ENCODE results near the gene TBCK. TPM values are rescaled to one million over a fixed set of nuclear protein-coding genes. Genes with fewer than 3 reads are reported as not detected.

Gene TBCK
- polyA plus RNA-seq, 1 experiment, result 48.4 TPM

DNA sequence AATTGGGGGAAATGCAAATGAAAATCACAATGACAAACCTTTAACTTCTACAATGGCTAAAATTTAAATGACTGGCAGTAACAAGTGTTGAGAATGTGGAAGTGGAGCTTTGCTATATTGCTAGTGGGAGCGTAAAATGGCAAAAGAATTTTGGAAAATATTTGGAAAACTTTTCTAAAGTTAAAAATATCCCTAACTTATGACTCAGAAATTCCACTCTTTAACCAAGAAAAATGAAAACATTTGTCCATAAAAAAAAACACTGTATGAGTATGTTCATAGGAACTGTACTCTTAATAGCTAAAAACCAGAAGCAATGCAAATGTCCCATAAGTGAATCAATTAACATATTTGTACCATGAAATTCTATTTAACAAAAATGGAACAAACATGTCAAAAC, 3.6 kb downstream of the TBCK start:
- ChIA-PET CTCF (interaction anchor here (1.0 to 1.5 kb wide), 2 partner anchors 16 to 46 kb away, joined by 3 to 5 read pairs; no protein-coding TSS in a partner anchor), POLR2A (no interaction called here)
- Histone ChIP-seq H3K9me3 (ENCODE audit: control insufficient read depth, insufficient read depth, low read length) (no peaks in the 10 kb centered on the region), H3K4me3 (ENCODE audit: low read depth, low read length) (no peak overlapping the region), H3K27ac (ENCODE audit: low read depth, low read length) (no peak overlapping the region), H3K27me3 (ENCODE audit: control insufficient read depth, insufficient read depth, low read length) (no peaks in the 10 kb centered on the region)
- TF ChIP-seq, protein P1, sequence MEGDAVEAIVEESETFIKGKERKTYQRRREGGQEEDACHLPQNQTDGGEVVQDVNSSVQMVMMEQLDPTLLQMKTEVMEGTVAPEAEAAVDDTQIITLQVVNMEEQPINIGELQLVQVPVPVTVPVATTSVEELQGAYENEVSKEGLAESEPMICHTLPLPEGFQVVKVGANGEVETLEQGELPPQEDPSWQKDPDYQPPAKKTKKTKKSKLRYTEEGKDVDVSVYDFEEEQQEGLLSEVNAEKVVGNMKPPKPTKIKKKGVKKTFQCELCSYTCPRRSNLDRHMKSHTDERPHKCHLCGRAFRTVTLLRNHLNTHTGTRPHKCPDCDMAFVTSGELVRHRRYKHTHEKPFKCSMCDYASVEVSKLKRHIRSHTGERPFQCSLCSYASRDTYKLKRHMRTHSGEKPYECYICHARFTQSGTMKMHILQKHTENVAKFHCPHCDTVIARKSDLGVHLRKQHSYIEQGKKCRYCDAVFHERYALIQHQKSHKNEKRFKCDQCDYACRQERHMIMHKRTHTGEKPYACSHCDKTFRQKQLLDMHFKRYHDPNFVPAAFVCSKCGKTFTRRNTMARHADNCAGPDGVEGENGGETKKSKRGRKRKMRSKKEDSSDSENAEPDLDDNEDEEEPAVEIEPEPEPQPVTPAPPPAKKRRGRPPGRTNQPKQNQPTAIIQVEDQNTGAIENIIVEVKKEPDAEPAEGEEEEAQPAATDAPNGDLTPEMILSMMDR (IDR thresholded peaks at IDR 0.05; ENCODE audit: low read depth, low read length), result no peak
- no peak for DNase-seq (ENCODE audit: low read depth, low spot score)

DNA sequence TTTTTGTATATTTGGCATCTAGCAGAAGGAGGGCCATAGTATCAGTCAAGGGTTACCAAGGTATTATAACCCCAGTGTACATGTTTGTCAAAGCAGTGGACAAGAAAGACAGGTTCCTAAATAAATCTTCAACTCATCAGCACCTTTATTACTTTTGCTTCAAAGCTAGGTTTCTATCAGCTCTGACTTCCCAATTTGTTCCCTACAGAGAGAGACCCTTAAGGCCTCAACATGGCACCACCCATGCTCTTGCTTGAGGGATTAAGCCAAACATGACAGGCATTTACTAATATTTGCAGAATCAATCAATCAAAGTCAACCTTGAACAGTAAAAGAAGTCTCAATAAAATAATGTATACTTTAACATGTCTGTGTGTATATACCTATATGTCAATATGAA, 9.4 kb downstream of the TBCK start:
- no peak for DNase-seq (ENCODE audit: low read depth, low spot score)
- Histone ChIP-seq H3K27me3 (ENCODE audit: control insufficient read depth, insufficient read depth, low read length) (no peaks in the 10 kb centered on the region), H3K4me3 (ENCODE audit: low read depth, low read length) (no peak overlapping the region), H3K27ac (ENCODE audit: low read depth, low read length) (no peak overlapping the region), H3K9me3 (ENCODE audit: control insufficient read depth, insufficient read depth, low read length) (no peaks in the 10 kb centered on the region)
- CTCF ChIA-PET, result interaction anchor here (1.6 to 2.0 kb wide), 2 partner anchors 22 to 40 kb away, joined by 4 to 5 read pairs; no protein-coding TSS in a partner anchor
- POLR2A ChIA-PET, result no interaction called here
- TF ChIP-seq, protein P1 (IDR thresholded peaks at IDR 0.05; ENCODE audit: low read depth, low read length), result no peak

DNA sequence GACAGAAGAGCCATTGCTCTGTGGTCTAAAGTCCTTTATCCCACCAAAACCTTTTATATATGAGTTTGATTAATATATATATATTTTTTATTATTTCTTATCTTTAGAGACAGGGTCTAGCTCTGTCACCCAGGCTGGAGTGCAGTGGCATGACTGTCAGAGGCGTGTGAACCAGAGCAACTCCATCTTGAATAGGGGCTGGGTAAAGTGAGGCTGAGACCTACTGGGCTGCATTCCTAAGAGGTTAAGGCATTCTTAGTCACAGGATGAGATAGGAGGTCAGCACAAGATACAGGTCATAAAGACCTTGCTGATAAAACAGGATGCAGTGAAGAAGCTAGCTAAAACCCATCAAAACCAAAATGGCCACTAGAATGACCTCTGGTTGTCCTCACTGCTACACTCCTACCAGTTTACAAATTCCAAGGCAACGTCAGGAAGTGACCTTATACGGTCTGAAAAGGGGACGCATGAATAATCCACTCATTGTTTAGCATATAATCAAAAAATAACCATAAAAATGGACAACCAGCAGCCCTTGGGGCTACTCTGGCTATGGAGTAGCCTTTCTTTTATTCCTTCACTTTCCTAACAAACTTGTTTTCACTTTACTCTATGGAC, 10.5 kb downstream of the TBCK start:
- H3K27ac ChIP-seq (ENCODE audit: low read depth, low read length), result no peak overlapping the region
- H3K9me3 ChIP-seq (ENCODE audit: control insufficient read depth, insufficient read depth, low read length), result no peaks in the 10 kb centered on the region
- POLR2A ChIA-PET, result no interaction called here
- CTCF ChIA-PET, result interaction anchor here (0.6 to 2.0 kb wide), 3 partner anchors 23 to 503 kb away, joined by 3 to 5 read pairs (median 4); no protein-coding TSS in a partner anchor
- no peaks in the 10 kb centered on the region for H3K27me3 ChIP-seq (ENCODE audit: control insufficient read depth, insufficient read depth, low read length)
- DNase-seq (ENCODE audit: low read depth, low spot score), result no peak
- TF ChIP-seq, protein P1 (IDR thresholded peaks at IDR 0.05; ENCODE audit: low read depth, low read length), result no peak
- no peak overlapping the region for H3K4me3 ChIP-seq (ENCODE audit: low read depth, low read length)

- Histone ChIP-seq H3K27me3 (ENCODE audit: control insufficient read depth, insufficient read depth, low read length) (no peaks in the 10 kb centered on the region), H3K27ac (ENCODE audit: low read depth, low read length) (no peak overlapping the region), H3K9me3 (ENCODE audit: control insufficient read depth, insufficient read depth, low read length) (no peaks in the 10 kb centered on the region), H3K4me3 (ENCODE audit: low read depth, low read length) (no peak overlapping the region)
- TF ChIP-seq, protein P1 (IDR thresholded peaks at IDR 0.05; ENCODE audit: low read depth, low read length), result no peak
- ChIA-PET POLR2A (no interaction called here), CTCF (interaction anchor here (1.1 kb wide), 1 partner anchor 24 kb away, joined by 5 read pairs; no protein-coding TSS in a partner anchor)
- DNase-seq (ENCODE audit: low read depth, low spot score), result no peak
Observed at GRCh38 chr4:106304632-106305031, 11.4 kb downstream of the TBCK start.

- Histone ChIP-seq H3K27me3 (ENCODE audit: control insufficient read depth, insufficient read depth, low read length) (no peaks in the 10 kb centered on the region), H3K9me3 (ENCODE audit: control insufficient read depth, insufficient read depth, low read length) (no peaks in the 10 kb centered on the region), H3K4me3 (ENCODE audit: low read depth, low read length) (no peak overlapping the region), H3K27ac (ENCODE audit: low read depth, low read length) (no peak overlapping the region)
- ChIA-PET CTCF (interaction anchor here (1.1 kb wide), 1 partner anchor 25 kb away, joined by 5 read pairs; no protein-coding TSS in a partner anchor), POLR2A (no interaction called here)
- TF ChIP-seq, protein P1 (IDR thresholded peaks at IDR 0.05; ENCODE audit: low read depth, low read length), result no peak
- DNase-seq (ENCODE audit: low read depth, low spot score), result no peak
Observed at GRCh38 chr4:106303548-106304281, 12.3 kb downstream of the TBCK start.
